Measurements from ENCODE around the gene SLC25A47.

SLC25A47 gene

GRCh38 chr14:100322138-100322957 lies 791 bp upstream of the SLC25A47 start:
- no peaks in the 10 kb centered on the region for H3K79me2 ChIP-seq (ENCODE audit: control insufficient read depth, low read length)
- H4K20me1 ChIP-seq (ENCODE audit: control insufficient read depth, insufficient read depth, low read depth, low read length) = no peaks in the 10 kb centered on the region
- no peak overlapping the region for H3K4me2 ChIP-seq (ENCODE audit: low read length)
- no peaks in the 10 kb centered on the region for H3K36me3 ChIP-seq (ENCODE audit: control insufficient read depth, low read length)
- no peaks in the 10 kb centered on the region for H3K9me2 ChIP-seq (replicated peaks; ENCODE audit: control insufficient read depth, low read length)
- no peaks in the 10 kb centered on the region for H3K27me3 ChIP-seq (ENCODE audit: control insufficient read depth, low read length)
- H3K27ac ChIP-seq (ENCODE audit: low read depth, low read length) = no peak overlapping the region
- no peaks in the 10 kb centered on the region for H3K9me3 ChIP-seq (ENCODE audit: control insufficient read depth, insufficient read depth, low read length)
- no peak overlapping the region for H3K4me3 ChIP-seq (ENCODE audit: low read length)
- no peaks in the 10 kb centered on the region for H3F3A ChIP-seq (ENCODE audit: control insufficient read depth, insufficient read depth)
- no peak for TF ChIP-seq EZH2phosphoT487 (IDR thresholded peaks at IDR 0.05; ENCODE audit: borderline replicate concordance, low read length)
- TF ChIP-seq, protein P1, sequence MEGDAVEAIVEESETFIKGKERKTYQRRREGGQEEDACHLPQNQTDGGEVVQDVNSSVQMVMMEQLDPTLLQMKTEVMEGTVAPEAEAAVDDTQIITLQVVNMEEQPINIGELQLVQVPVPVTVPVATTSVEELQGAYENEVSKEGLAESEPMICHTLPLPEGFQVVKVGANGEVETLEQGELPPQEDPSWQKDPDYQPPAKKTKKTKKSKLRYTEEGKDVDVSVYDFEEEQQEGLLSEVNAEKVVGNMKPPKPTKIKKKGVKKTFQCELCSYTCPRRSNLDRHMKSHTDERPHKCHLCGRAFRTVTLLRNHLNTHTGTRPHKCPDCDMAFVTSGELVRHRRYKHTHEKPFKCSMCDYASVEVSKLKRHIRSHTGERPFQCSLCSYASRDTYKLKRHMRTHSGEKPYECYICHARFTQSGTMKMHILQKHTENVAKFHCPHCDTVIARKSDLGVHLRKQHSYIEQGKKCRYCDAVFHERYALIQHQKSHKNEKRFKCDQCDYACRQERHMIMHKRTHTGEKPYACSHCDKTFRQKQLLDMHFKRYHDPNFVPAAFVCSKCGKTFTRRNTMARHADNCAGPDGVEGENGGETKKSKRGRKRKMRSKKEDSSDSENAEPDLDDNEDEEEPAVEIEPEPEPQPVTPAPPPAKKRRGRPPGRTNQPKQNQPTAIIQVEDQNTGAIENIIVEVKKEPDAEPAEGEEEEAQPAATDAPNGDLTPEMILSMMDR (IDR thresholded peaks at IDR 0.05; ENCODE audit: low read depth, low read length, poor library complexity, severe bottlenecking) = no peak
- H3K4me1 ChIP-seq (ENCODE audit: control insufficient read depth, low read length) = peaks cover 7% of the 10 kb centered on the region

DNA sequence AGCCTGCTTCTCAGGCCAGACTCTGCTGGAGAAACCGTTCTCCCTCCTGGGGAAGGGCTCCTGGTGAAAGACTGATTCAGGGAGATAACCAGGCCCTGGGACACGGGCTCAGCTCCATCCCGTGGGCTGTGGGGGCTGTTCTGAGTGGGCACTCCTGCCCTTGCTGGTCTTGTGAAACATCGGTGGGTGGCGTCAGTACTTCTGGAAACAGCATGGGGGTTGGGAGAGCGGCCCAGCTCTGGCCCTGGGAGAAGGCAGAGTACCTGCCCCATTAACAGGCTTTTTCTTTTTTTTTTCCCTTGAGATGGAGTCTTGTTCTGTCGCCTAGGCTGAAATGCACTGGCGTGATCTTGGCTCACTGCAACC lies 786 bp downstream of the SLC25A47 start:
- Histone ChIP-seq H3K4me3 (ENCODE audit: low read length) (no peak overlapping the region), H3F3A (ENCODE audit: control insufficient read depth, insufficient read depth) (no peaks in the 10 kb centered on the region), H3K4me1 (ENCODE audit: control insufficient read depth, low read length) (no peaks in the 10 kb centered on the region), H3K27ac (ENCODE audit: low read depth, low read length) (no peak overlapping the region), H4K20me1 (ENCODE audit: control insufficient read depth, insufficient read depth, low read depth, low read length) (no peaks in the 10 kb centered on the region), H3K36me3 (ENCODE audit: control insufficient read depth, low read length) (no peaks in the 10 kb centered on the region), H3K27me3 (ENCODE audit: control insufficient read depth, low read length) (no peaks in the 10 kb centered on the region), H3K4me2 (ENCODE audit: low read length) (no peak overlapping the region), H3K9me3 (ENCODE audit: control insufficient read depth, insufficient read depth, low read length) (no peaks in the 10 kb centered on the region), H3K9me2 (replicated peaks; ENCODE audit: control insufficient read depth, low read length) (no peaks in the 10 kb centered on the region), H3K79me2 (ENCODE audit: control insufficient read depth, low read length) (no peaks in the 10 kb centered on the region)
- TF ChIP-seq EZH2phosphoT487 (IDR thresholded peaks at IDR 0.05; ENCODE audit: borderline replicate concordance, low read length) = no peak
- TF ChIP-seq, protein P1 (IDR thresholded peaks at IDR 0.05; ENCODE audit: low read depth, low read length, poor library complexity, severe bottlenecking) = no peak

DNA sequence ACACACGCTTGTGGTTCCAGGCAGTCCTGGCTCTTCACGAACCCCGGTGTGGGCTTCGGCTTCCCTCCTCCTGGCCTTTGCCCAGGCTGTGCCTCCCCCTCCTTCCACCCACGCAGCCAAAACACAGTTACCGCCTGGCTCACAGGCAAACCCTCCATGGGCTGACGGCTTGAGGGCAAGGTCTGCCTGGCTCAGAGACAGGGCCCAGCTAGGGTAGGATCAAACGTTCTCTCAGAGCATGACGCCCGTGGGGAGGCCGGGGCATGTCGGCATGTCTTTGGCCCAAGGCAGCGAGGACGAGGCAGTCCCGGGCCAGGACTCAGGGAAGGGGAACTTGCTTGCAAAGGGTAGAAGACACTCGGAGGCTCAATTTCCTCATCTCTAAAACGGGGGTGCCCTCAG lies 2.1 kb downstream of the SLC25A47 start:
- Histone ChIP-seq H3K27me3 (ENCODE audit: control insufficient read depth, low read length) (no peaks in the 10 kb centered on the region), H3K9me3 (ENCODE audit: control insufficient read depth, insufficient read depth, low read length) (no peaks in the 10 kb centered on the region), H3K4me2 (ENCODE audit: low read length) (no peak overlapping the region), H3K9me2 (replicated peaks; ENCODE audit: control insufficient read depth, low read length) (no peaks in the 10 kb centered on the region), H3K4me1 (ENCODE audit: control insufficient read depth, low read length) (no peaks in the 10 kb centered on the region), H3K79me2 (ENCODE audit: control insufficient read depth, low read length) (no peaks in the 10 kb centered on the region), H3K36me3 (ENCODE audit: control insufficient read depth, low read length) (no peaks in the 10 kb centered on the region), H3K27ac (ENCODE audit: low read depth, low read length) (no peak overlapping the region), H3K4me3 (ENCODE audit: low read length) (no peak overlapping the region), H4K20me1 (ENCODE audit: control insufficient read depth, insufficient read depth, low read depth, low read length) (no peaks in the 10 kb centered on the region), H3F3A (ENCODE audit: control insufficient read depth, insufficient read depth) (no peaks in the 10 kb centered on the region)
- no peak for TF ChIP-seq EZH2phosphoT487 (IDR thresholded peaks at IDR 0.05; ENCODE audit: borderline replicate concordance, low read length)
- TF ChIP-seq, protein P1 (IDR thresholded peaks at IDR 0.05; ENCODE audit: low read depth, low read length, poor library complexity, severe bottlenecking) = no peak
